Measurements from ENCODE around the gene ZNF205.
"Not testable (repeated sequence)": the region's sequence is repeated elsewhere in the genome, so short reads cannot be mapped to it uniquely, and the experiment has no call there.

The ZNF205 gene

GRCh38 chr16:3112058-3112880 is at the start of gene ZNF205:
Gene ZNF205, plus strand, starts transcription at chr16:3112586. Its CDS starts 845 bp downstream, at chr16:3113431.
- no peak for DNase-seq (ENCODE audit: low read depth)
- H3K4me3 ChIP-seq (ENCODE audit: low read depth, low read length) = peak within 1 kb of the TSS; percentile 52
- no peak for TF ChIP-seq CTCF (IDR thresholded peaks at IDR 0.05; ENCODE audit: low read depth, low read length, missing control alignments)

GRCh38 chr16:3063625-3064386 is 48.6 kb upstream of the ZNF205 start:
- no peak overlapping the region for H3K4me3 ChIP-seq (ENCODE audit: low read depth, low read length)
- no peak for TF ChIP-seq CTCF (IDR thresholded peaks at IDR 0.05; ENCODE audit: low read depth, low read length, missing control alignments)
- no peak for DNase-seq (ENCODE audit: low read depth)

- TF ChIP-seq CTCF (IDR thresholded peaks at IDR 0.05; ENCODE audit: low read depth, low read length, missing control alignments) = no peak
- peak within 1 kb of the TSS; percentile 32 for H3K4me3 ChIP-seq (ENCODE audit: low read depth, low read length)
- DNase-seq (ENCODE audit: low read depth) = no peak
Observed at GRCh38 chr16:3065069-3065741, 47.2 kb upstream of the ZNF205 start, which contains the start of gene IL32. Gene IL32, plus strand, starts transcription at chr16:3065640. Its CDS starts 172 bp downstream, at chr16:3065812.

GRCh38 chr16:3065742-3066439 is 46.5 kb upstream of the ZNF205 start:
- no peak for DNase-seq (ENCODE audit: low read depth)
- peak overlapping the region; percentile 32 for H3K4me3 ChIP-seq (ENCODE audit: low read depth, low read length)
- TF ChIP-seq CTCF (IDR thresholded peaks at IDR 0.05; ENCODE audit: low read depth, low read length, missing control alignments) = no peak

- no peak for TF ChIP-seq CTCF (IDR thresholded peaks at IDR 0.05; ENCODE audit: low read depth, low read length, missing control alignments)
- peak overlapping the region; percentile 32 for H3K4me3 ChIP-seq (ENCODE audit: low read depth, low read length)
- DNase-seq (ENCODE audit: low read depth) = no peak
Observed at GRCh38 chr16:3066440-3066748, 46.0 kb upstream of the ZNF205 start.

GRCh38 chr16:3068487-3068886 is 43.9 kb upstream of the ZNF205 start:
- no peak for TF ChIP-seq CTCF (IDR thresholded peaks at IDR 0.05; ENCODE audit: low read depth, low read length, missing control alignments)
- no peak overlapping the region for H3K4me3 ChIP-seq (ENCODE audit: low read depth, low read length)
- no peak for DNase-seq (ENCODE audit: low read depth)

GRCh38 chr16:3069146-3069545 is 43.2 kb upstream of the ZNF205 start:
- DNase-seq (ENCODE audit: low read depth); H3K4me3 ChIP-seq (ENCODE audit: low read depth, low read length): not testable (repeated sequence)

Data from GM12864 (cell line).